ENCODE results near the gene NTNG2. TPM values are rescaled to one million over a fixed set of nuclear protein-coding genes. Genes with fewer than 3 reads are reported as not detected.

The NTNG2 gene
- total RNA-seq, 1 donor from 2014 or later: 2.5 TPM

GRCh38 chr9:132162764-132163456 is 1.1 kb downstream of the NTNG2 start:
- H2AFZ ChIP-seq (ENCODE audit: low read depth, low read length): no peak overlapping the region
- DNase-seq (ENCODE audit: low read depth) (no peak), FAIRE-seq (no peak)
- no peak overlapping the region for H3K27ac ChIP-seq (ENCODE audit: low read depth, low read length)
- Mint-ChIP-seq H3K27ac (ENCODE audit: unreplicated experiment) (no peak overlapping the region), H3K9me3 (ENCODE audit: unreplicated experiment) (no peaks in the 10 kb centered on the region), H3K27me3 (ENCODE audit: low read depth, unreplicated experiment) (peaks cover 74% of the 10 kb centered on the region), H3K4me3 (ENCODE audit: unreplicated experiment) (peak overlapping the region; percentile 90), H3K4me1 (ENCODE audit: low read depth, unreplicated experiment) (peaks cover 3% of the 10 kb centered on the region), H3K36me3 (ENCODE audit: low read depth, unreplicated experiment) (peaks cover 2% of the 10 kb centered on the region)
- no peaks in the 10 kb centered on the region for H3K36me3 ChIP-seq (ENCODE audit: insufficient read depth, low read length)
- peak overlapping the region; percentile 80 for H3K4me3 ChIP-seq (ENCODE audit: insufficient read depth, low read depth, low read length)
- peaks cover 42% of the 10 kb centered on the region for H4K20me1 ChIP-seq (ENCODE audit: insufficient read depth, low read length)
- peak overlapping the region; percentile 96 for H3K4me2 ChIP-seq (ENCODE audit: low read length)
- TF ChIP-seq EZH2 (IDR thresholded peaks at IDR 0.05; ENCODE audit: insufficient read depth, low read length) (peak; percentile 91), CTCF (IDR thresholded peaks at IDR 0.05; ENCODE audit: insufficient read depth, low read depth, low read length) (no peak)
- peaks cover 66% of the 10 kb centered on the region for H3K27me3 ChIP-seq (ENCODE audit: insufficient read depth, low read length)
- H3K9ac ChIP-seq (ENCODE audit: low read length): no peak overlapping the region
- no peaks in the 10 kb centered on the region for H3K9me3 ChIP-seq (ENCODE audit: insufficient read depth, low read depth, low read length)
- H3K79me2 ChIP-seq (ENCODE audit: insufficient read depth, low read length): no peaks in the 10 kb centered on the region
- peaks cover 20% of the 10 kb centered on the region for H3K4me1 ChIP-seq (ENCODE audit: insufficient read depth, low read length)

- no peak overlapping the region for H2AFZ ChIP-seq (ENCODE audit: low read depth, low read length)
- peaks cover 3% of the 10 kb centered on the region for H3K4me1 Mint-ChIP-seq (ENCODE audit: low read depth, unreplicated experiment)
- H3K9me3 Mint-ChIP-seq (ENCODE audit: unreplicated experiment): no peaks in the 10 kb centered on the region
- TF ChIP-seq EZH2 (IDR thresholded peaks at IDR 0.05; ENCODE audit: insufficient read depth, low read length) (peak; percentile 80), CTCF (IDR thresholded peaks at IDR 0.05; ENCODE audit: insufficient read depth, low read depth, low read length) (no peak)
- H3K36me3 ChIP-seq (ENCODE audit: insufficient read depth, low read length): no peaks in the 10 kb centered on the region
- peaks cover 48% of the 10 kb centered on the region for H4K20me1 ChIP-seq (ENCODE audit: insufficient read depth, low read length)
- H3K79me2 ChIP-seq (ENCODE audit: insufficient read depth, low read length): no peaks in the 10 kb centered on the region
- no peak overlapping the region for H3K4me3 ChIP-seq (ENCODE audit: insufficient read depth, low read depth, low read length)
- H3K27ac ChIP-seq (ENCODE audit: low read depth, low read length): no peak overlapping the region
- DNase-seq (ENCODE audit: low read depth) (no peak), FAIRE-seq (no peak)
- H3K27ac Mint-ChIP-seq (ENCODE audit: unreplicated experiment): no peak overlapping the region
- H3K4me3 Mint-ChIP-seq (ENCODE audit: unreplicated experiment): no peak overlapping the region
- peaks cover 73% of the 10 kb centered on the region for H3K27me3 Mint-ChIP-seq (ENCODE audit: low read depth, unreplicated experiment)
- peaks cover 61% of the 10 kb centered on the region for H3K27me3 ChIP-seq (ENCODE audit: insufficient read depth, low read length)
- H3K9me3 ChIP-seq (ENCODE audit: insufficient read depth, low read depth, low read length): no peaks in the 10 kb centered on the region
- peaks cover 20% of the 10 kb centered on the region for H3K4me1 ChIP-seq (ENCODE audit: insufficient read depth, low read length)
- no peak overlapping the region for H3K9ac ChIP-seq (ENCODE audit: low read length)
- peak overlapping the region; percentile 96 for H3K4me2 ChIP-seq (ENCODE audit: low read length)
- peaks cover 2% of the 10 kb centered on the region for H3K36me3 Mint-ChIP-seq (ENCODE audit: low read depth, unreplicated experiment)
These were observed 1.6 kb downstream of the NTNG2 start for GRCh38 chr9:132163457-132163875.
